Measurements from ENCODE around the gene CD19.

DNA sequence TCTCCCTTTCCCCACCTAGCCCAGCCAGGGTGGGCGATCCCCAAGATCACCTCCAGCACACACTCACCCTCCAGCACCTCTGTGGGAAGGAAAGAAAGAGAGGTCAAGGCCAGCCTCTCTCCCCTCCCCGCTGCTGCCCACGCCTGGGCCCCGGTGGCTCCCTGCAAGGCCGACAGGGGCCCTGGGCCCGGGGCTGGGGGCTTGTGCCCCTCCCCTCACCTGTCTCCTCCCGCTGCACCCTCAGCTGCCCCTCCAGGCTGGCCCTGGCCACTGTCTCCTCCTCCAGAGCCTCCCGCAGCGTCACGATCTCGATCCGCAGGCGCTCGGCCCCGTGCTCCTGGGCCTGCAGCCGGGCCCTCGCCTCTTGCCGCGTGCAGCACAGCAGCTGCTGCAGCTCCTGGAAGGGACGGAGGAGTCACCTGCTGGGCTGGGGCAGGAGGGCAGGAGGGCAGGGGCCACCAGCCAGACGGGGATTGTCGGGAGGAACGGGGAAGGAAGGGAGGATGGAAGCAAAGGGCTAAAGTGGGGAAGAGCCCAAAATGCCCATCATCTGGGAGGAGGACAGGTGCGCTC is 25.9 kb upstream of the CD19 start:
- TF ChIP-seq ASH2L (IDR thresholded peaks at IDR 0.05; ENCODE audit: low read length) (no peak), SUZ12 (IDR thresholded peaks at IDR 0.05; ENCODE audit: low read length) (no peak), SP1 (IDR thresholded peaks at IDR 0.05; ENCODE audit: low read depth, low read length) (no peak), POLR2AphosphoS5 (IDR thresholded peaks at IDR 0.05; ENCODE audit: low read depth, low read length) (no peak), POLR2A (IDR thresholded peaks at IDR 0.05; ENCODE audit: control extremely low read depth in 1 of 2, low read depth in 2 of 2, low read length in 2 of 2) (no peak), SP4 (IDR thresholded peaks at IDR 0.05; ENCODE audit: low read length) (no peak), SIRT6 (IDR thresholded peaks at IDR 0.05; ENCODE audit: low read length) (no peak), CHD2 (IDR thresholded peaks at IDR 0.05; ENCODE audit: low read length) (no peak), CTBP2 (IDR thresholded peaks at IDR 0.05; ENCODE audit: borderline replicate concordance, insufficient read depth, insufficient read length, low read length) (no peak), TAF7 (optimal IDR thresholded peaks at IDR 0.05; ENCODE audit: borderline replicate concordance, low read depth, low read length) (no peak), FOSL1 (IDR thresholded peaks at IDR 0.05; ENCODE audit: insufficient read depth, low read depth, low read length) (no peak)
- TF ChIP-seq, protein P1, sequence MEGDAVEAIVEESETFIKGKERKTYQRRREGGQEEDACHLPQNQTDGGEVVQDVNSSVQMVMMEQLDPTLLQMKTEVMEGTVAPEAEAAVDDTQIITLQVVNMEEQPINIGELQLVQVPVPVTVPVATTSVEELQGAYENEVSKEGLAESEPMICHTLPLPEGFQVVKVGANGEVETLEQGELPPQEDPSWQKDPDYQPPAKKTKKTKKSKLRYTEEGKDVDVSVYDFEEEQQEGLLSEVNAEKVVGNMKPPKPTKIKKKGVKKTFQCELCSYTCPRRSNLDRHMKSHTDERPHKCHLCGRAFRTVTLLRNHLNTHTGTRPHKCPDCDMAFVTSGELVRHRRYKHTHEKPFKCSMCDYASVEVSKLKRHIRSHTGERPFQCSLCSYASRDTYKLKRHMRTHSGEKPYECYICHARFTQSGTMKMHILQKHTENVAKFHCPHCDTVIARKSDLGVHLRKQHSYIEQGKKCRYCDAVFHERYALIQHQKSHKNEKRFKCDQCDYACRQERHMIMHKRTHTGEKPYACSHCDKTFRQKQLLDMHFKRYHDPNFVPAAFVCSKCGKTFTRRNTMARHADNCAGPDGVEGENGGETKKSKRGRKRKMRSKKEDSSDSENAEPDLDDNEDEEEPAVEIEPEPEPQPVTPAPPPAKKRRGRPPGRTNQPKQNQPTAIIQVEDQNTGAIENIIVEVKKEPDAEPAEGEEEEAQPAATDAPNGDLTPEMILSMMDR (IDR thresholded peaks at IDR 0.05; ENCODE audit: control extremely low read depth in 1 of 3, insufficient read depth in 1 of 3, low read depth in 1 of 3, low read length in 3 of 3) = no peak
- TF ChIP-seq, protein P2, sequence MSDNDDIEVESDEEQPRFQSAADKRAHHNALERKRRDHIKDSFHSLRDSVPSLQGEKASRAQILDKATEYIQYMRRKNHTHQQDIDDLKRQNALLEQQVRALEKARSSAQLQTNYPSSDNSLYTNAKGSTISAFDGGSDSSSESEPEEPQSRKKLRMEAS (IDR thresholded peaks at IDR 0.05) = no peak
- TF ChIP-seq, protein P3, sequence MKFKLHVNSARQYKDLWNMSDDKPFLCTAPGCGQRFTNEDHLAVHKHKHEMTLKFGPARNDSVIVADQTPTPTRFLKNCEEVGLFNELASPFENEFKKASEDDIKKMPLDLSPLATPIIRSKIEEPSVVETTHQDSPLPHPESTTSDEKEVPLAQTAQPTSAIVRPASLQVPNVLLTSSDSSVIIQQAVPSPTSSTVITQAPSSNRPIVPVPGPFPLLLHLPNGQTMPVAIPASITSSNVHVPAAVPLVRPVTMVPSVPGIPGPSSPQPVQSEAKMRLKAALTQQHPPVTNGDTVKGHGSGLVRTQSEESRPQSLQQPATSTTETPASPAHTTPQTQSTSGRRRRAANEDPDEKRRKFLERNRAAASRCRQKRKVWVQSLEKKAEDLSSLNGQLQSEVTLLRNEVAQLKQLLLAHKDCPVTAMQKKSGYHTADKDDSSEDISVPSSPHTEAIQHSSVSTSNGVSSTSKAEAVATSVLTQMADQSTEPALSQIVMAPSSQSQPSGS (IDR thresholded peaks at IDR 0.05; ENCODE audit: low read length) = no peak

Data from H1 (cell line).